NCI-H1436 (cell line): Measurements from ENCODE around the gene LGMN.
"Not testable (repeated sequence)": the region's sequence is repeated elsewhere in the genome, so short reads cannot be mapped to it uniquely, and the experiment has no call there.

Experiments
- DNase-seq: peaks from one replicate; lab custom pipeline; 2025; lab: John Stamatoyannopoulos, UW

LGMN gene

DNA sequence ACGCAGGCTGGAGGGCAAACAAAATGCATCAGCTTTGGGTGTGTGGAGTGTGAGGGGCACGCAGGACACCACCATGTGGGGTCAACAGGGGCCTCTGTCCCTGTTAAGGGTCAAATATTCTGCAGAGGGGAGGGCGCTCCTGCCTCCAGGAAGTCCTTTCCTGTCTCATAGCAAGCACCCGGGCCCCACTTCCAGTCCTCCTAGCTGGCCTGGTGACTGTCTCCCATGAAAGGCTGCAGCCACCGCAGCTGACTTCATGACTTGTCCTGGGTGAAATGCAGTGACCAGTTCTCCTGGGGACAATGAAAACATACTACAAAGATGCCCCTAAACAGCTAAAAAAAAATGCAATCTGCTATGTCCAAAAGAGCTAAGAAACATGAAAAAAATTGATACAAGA, 53.6 kb downstream of the LGMN start:
- no peak for DNase-seq

DNA sequence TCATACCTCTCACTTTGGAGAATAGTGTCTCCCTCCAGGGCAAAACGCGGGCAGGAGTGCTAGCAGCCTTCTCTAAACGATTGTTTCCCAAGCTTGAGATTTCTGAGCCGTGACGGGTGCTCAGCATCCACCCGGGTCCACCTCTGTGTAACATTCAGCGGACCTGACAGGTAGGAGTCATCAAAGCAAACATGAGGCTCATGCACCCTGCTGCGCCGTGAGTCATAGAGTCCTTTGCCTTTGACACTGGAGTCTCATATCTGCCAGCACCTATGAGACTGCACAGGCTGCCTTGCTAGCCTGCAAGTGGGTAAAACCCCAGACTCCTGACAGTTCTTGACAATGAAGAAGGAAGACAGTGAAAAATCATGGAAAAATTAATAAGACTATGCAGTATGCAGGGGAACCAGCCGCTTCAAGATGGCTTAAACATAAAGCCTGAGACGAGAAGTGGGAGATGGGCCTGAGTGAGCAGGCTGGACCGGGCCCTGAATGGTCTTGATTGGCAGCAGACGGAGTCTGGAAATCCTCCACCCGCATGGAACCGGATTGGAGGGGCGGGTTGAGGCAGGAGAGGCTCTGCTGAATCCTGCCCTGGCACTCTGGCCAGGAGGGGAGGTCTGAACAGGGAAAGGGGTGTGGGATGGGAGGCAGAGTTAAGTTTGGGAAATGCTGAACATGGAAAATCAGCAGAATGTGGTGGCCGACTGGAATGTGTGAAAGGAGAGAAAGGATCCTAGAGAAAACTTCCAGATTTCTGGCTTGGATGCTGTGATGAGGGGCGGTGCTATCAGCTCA, 54.2 kb downstream of the LGMN start:
- DNase-seq = no peak

DNA sequence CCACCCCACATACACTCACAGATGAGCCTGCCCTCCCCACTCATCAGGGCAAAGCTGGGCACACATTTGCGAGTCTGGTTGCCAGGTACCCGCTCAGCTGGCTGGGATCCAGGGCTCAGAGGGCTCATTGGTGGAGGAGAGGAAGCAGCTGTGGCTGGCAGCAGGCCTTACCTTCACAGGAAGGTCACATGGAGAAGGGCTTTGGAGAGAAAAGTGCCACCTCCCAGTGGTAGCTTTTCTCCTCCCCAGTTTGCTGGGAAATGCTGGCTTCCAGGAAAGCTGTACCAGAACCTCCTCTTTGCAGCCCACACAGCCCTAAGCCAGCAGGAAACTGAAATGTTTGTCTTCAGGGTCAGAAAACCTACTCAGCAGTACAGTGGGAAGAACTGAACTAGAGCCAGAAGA, 55.6 kb downstream of the LGMN start:
- DNase-seq = peak; percentile 83

DNA sequence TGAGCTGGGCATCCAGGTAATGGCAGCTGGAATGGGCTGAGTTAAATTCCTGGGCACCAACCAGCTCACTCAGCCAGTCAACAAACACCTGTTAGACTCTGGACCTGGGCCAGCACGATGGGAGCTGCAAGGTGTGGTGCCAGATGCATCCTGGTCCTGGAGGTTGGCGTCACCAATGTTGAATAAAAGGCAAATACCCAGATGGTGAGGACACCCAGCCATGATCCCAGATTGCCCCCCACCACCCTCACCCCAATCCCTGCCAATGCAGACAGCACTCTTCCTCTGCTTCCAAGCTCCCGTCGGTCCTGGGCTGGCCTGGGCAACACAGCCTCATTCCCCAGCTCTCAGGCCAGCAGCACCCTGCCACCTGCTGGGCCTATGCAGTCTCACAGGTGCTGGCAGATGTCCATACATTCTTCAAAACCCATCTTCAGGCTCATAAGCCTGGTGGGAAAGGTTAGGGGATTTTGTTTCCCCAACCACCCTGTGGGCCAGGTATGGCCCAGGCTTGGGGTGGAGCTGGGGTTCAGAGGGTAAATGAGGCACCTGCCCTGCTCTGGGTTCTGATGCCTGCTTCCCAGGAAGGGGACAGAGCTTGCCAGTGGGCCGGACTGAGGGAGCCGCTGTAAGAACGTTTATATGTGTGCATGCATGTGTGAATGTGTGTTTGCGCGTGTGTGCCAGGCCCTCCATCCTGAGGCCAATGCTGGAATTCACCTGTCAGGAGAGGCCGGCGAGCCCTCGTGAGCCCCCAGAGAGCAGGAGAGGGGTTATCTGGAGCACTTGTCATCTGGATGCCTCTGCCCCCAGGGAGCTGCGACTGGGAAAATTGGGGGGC, 58.0 kb downstream of the LGMN start:
- peak; percentile 65 for DNase-seq

DNA sequence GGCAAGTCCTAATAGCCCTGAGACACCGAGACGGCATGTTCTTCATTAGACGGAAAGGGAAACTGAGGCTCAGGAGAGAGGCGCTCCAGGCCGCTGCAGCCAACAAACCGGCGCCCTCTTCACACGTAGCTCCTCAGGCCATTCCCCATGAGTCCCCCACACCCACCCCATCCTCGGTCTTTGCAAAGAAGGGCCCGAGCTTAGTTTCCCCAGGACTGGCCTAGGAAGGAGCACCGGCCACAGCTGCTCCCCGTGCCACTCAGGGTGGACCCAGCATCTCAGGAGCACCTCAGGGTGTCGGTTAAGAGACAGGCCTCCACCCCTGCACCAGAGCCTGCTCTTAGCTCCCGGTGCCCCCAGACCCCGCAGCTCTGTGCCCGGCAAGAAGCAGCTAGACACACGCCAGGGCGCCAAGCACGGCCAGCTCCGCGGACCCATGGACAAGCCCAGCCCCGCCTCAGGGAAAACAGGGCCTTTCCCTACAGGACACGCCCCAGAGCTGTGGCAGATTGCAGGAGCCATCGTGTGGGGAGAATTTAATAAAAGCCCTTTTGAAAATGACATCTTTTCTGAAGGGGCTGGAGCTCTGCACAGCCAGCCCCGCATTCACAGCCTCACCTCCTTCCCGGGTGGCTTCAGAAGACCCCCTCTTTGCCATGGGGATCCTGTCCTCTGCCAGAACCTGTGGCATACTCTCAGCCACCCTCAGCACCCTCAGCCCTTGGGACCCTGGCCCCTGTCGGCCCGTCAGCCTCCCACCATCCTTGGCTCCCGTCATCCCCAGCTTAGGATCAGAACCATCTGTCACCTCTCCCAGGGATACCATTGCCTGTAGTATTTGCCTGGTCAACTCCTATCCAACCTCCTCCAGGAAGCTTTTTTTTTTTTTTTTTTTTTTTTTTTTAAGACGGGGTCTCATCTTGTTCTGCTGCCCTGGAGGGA, 59.7 kb downstream of the LGMN start:
- no peak for DNase-seq

DNA sequence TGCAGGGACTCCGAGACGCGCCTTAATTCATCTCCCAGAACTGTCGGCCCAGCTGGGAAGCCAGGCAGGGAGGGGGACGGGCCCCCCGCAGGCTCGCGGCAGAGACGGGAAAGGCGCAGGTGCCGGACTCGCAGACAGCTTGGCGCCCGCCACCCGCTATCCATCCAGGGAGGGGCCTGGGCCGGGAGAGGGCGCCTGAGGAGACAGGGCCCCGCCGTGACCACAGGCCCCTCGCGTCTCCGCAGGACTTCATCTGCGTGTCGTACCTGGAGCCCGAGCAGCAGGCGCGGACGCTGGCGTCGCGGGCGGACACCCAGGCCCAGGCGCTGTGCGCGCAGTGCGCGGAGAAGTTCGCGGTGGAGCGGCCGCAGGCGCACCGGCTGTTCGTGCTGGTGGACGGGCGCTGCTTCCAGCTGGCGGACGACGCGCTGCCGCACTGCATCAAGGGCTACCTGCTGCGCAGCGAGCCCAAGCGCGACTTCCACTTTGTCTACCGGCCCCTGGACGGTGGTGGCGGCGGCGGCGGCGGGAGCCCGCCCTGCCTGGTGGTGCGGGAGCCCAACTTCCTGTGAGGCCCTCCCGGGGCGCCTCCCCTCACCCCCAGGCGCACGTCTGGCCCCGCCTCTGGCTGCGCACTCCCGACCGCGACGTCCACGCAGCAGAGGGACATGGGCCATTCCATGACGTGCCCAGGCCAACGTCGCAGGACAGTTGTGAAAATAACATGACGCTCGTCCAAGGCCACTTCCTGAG, 60.6 kb downstream of the LGMN start:
- DNase-seq = peak; percentile 38

DNA sequence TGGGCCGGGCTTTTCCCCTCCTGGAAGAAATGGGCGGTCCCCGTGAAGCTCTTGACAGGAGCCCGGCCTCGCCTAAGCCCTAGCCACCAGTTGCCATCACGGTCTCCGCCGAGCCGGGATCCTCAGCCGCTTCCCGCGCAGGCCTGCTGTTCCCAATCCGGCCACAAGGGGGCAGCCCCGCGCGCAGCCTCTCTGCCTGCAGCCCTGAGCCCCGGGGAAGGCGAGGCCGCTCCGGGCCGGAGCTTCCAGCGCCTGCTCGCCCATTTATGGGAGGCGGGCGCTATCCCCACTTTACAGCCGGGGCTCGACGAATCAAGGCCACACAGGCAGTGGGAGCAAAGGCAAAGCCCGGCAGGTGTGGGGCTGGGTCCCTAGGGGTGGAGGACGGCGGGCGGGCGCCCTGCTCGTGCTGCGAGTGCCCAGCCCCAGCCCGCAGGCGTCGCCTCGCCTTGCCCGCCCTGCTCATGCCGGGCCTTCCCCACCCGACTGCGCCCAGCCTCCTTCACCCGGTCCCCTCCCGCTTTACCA, 61.5 kb downstream of the LGMN start:
- DNase-seq = peak; percentile 72

DNA sequence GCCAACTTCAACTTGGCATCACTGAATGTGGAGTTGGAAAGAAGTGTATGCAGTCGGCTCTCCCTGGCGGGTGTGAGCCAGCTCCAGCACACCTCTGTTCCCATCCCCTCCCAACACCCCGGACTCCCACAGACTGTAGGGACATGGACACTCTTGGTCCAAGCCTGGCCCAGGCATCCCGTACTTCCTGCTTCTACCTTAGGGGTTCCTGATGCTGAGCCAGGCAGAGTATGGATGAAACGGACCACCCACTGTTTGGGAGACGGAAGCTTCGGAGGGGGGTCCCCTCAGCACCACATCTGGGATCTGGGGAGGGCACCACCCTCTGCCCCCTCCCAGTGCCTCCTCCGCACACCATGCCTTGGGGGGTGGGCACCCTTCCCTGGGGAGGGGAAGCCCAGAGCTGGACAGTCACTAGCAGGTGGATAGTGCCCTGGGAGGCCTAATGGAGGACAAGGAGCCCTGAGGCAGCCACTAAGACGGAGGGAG, 62.0 kb downstream of the LGMN start:
- no peak for DNase-seq

DNA sequence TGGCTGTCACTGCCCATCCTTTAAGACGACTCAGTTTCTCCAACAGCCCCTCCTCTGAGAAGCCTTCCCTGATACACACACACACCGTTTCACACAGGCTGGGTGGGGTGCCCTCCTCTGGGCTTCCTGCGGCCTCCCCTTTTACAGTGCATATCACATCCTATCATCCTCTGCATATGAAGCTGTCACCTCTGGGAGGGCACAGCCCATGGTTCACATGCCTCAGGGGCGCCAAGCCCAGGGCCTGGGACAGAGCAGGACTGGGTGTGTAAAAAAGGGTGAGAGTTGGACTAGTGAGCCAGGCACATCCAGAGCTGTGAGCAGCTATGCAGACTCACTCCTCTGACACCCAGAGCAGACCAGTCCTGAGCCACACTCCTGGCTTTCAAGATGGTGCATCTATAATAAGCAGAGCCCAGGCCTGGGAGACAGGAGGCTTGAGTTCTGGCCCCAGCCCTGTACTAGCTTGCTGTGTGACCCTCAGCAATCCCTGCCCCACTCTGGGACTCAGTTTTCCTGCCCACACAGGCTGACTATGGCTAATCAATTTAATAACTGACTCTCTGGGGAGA, 62.6 kb downstream of the LGMN start:
- DNase-seq = no peak

DNA sequence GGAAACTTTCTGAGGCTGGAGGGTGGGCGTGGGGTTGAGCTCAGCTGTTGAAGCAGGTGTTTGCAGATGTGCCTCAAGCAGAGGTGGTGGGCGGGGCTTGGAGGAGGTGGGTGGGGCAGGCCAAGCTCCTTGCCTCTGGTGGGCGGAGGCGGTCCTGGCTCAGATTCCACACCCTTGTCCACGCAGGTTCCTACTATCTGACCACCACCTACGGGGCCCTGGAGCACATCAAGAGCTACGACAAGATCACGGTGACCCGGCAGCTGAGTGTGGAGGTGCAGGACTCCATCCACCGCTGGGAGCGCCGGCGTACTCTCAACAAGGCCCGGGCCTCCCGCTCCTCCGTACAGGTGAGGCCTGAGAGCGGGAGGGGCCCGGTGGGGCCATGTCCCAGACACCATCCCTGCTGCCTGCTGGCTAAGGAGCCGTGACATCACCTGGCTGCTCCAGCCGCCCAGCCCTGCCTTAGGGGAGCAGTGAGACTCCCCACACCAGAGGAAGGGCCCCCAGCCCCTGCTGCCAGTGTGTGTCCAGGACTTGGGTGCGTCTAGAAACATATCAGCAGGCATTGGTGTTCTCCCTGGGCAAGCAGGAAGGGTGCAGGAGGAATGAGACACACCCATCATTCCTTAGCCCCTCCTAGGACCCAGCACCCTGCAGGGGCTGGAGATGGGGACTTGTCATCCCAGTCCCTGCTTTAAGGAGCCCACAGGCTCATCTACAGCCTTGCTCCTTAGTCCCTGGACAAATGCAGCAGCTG, 63.4 kb downstream of the LGMN start:
- no peak for DNase-seq

DNA sequence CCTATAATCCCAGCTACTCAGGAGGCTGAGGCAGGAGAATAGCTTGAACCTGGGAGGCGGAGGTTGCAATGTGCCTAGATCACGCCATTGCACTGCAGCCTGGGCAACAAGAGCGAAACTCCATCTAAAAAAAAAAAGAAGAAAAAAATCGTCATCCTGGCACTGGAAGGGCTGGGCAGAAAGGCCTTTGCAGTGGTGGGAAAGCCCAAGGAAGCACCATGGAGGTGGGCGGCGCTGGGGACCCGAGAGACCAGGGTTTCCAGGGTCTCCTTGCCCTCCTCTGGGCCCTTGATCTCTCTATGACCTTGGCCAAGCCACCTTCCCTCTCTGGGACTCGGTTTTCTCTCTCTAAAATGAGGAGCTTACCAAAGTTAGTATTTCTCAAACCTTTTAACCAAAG, 65.4 kb downstream of the LGMN start:
- DNase-seq = no peak

DNA sequence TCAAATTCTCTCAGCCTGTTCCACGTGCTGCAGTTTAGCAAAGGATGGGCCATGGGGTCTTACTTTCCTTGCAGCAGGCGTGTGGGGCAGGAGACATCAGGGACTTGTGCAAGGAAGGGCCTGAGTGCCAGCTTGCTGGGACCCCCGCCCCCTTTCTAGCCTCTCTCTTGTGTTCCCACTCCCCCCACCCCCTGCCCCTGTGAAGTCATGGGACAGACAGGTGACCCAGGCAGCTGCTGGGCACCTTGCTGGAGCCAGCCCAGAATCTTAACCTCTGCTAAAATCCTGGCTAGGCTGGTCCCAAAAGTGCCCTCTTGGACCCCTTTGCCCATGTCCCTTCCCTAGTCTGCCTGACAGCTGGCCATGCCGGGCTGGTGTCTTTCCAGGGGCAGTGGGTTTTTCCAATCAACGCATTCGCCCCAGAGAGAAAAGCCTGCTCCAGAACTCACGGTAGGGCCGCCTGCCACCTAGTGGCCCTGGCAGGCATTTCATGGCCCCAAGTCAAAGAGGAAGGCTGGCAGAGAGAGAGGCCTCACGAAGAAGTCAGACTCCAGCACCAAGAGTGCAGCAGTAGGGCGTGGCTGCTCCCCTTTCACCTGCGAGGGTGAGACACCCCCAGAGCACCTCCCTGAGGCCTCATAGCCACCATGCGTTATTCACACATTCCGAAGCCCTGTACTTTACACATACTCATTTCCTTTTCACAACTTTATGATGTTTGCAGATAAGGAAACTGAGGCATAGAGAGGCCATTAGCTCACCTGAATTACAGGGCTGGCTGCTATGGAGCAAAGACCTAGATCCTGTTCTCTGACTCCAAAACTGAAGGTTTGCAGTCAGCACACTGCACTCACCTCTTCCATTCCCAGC, 67.4 kb downstream of the LGMN start:
- DNase-seq = no peak

DNA sequence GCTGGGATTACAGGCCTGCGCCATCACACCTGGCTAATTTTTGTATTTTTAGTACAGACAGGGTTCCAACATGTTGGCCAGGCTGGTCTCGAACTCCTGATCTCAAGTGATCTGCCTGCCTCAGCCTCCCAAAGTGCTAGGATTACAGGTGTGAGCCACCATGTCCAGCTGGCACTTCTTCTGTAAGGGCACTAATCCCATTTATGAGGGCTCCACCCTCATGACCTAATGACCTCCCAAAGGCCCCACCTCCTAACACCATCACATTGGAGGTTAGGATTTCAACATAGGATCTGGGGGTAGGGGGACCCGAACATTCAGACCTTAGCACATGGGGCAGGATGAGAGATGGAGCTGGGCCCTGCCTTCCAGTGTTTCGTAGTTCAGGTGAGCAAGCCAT, 68.1 kb downstream of the LGMN start:
- DNase-seq = not testable (repeated sequence)

DNA sequence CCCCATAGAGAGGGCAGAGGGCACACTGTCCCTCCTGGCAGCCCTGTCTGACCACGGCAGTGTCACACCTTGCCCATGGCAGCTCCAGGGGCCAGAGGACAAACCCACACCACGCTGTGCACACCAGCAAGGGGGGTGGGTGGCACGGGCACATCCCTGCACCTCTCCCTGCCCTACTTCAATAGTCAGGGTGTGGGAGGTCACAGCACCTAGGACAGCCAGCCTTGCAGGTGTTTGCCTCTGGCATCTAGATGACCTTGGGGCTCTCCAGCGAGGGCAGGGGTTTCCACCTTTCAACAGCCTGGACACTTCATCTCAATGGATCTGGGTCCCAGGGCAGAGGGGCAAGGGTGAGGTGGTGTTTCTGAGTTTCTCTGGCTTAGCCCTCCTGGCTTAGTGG, 69.2 kb downstream of the LGMN start:
- DNase-seq = no peak

DNA sequence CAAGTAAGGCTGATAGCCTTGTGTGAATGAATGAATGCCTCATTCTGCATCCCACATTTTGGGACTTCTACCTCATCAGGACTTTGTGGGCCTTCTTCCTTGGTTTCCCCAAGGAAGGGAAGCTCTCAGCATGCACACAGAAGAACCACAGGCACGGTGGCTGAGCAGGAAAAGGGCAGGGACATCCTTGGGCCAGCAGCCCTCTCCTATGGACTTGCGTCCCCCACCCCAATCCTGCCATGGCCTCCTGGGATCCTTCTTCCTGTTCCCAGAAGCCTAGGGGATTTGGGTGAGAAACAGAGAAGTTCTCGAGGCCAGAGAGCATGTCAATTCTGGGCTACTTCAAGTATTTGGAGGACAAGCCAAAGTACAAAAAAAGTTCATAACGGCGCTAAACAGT, 69.7 kb downstream of the LGMN start:
- DNase-seq = no peak

DNA sequence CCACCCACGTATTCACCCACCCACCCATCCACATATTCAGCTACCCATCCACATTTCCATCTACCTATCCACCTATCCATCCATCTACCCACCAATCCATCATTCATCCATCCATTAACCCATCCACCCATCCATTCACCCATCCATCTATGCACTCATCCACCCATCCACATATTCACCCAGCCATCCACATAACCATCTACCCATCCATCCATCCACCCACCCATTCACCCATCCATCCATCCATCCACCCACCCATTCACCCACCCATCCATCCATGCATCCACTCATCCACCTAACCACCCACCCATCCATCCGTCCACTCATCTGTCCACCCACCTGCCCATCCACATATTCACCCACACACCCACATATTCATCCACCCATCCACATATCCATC, 70.5 kb downstream of the LGMN start:
- DNase-seq = no peak

DNA sequence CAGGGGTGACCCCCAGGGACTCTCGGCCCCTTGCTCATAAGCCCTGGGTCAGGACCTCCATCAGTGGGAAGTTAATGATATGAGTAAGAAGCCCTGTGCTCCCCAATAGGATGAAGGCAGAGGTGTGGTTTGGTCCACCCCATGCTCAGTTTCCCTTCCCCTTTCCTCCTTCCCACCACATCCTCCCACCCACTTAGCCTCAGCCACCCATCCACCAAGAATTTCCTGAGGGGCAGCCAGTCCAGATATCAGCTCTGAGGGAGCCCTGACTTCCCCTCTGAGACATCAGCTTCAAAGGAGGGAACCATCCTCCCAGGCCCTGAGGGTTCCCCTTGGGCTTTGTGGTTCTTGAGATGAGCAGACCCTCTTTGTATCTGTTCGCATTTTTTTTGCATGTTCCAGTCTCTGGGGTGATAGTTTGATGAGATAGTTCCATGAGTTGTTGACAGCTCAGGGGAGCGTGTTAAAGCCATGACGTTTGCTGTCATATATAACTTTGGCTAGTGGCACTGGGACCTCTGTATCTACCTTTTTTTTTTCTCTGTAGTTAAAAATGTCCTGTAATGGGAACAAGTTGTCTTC, 71.2 kb downstream of the LGMN start:
- DNase-seq = no peak

DNA sequence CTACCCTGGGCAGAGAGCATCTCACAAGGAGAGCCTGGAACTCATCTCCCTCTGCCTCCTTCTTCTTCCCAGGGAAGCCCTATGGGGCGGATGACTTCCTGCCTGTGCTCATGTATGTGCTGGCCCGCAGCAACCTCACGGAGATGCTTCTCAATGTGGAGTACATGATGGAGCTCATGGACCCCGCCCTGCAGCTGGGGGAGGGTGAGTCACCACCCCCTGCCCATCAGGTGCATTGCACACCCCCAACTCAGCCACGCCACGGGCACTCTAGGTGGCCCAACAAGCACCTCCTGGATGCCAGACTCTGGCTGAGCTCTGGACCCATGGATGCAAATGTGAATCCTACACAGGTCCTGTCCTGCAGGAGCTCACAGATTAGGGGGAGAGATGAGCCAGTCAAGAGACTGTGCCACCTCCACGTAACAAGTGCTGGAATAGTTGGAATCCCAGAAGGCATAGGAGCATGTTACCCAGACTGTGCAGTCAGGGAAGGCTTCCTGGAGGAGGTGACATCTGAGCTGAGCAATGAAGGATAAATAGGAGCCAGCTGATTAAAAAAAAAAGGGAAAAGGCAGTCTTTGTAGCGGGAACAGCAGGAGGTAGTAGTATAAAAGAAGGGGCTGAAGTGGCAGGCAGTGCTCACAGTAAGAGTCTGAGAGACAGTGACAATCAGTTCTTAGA, 71.9 kb downstream of the LGMN start:
- DNase-seq = no peak
